Retinal pigment epithelial cell (primary cell): ENCODE data around the gene KCNE3.
"Not testable (repeated sequence)": the region's sequence is repeated elsewhere in the genome, so short reads cannot be mapped to it uniquely, and the experiment has no call there.

Source experiments
- DNase-seq: peaks from one replicate; pipeline ENCODE4 v3.0.0-alpha.2; 2010; ENCODE audit warnings: low read depth
- H3K4me3 ChIP-seq: 2 replicates; pipeline ENCODE4 v1.5.1; 2011; ENCODE audit warnings: mild to moderate bottlenecking, low read length, control low read depth, moderate library complexity
- CTCF ChIP-seq: conservative IDR thresholded peaks from 2 replicates; pipeline ENCODE4 v1.5.1; 2011; ENCODE audit warnings: low read depth, low read length, control low read depth, inconsistent platforms

Gene KCNE3

GRCh38 chr11:74429205-74429604 is 38.1 kb downstream of the KCNE3 start:
- TF ChIP-seq CTCF, result no peak

GRCh38 chr11:74427384-74427886 is 39.9 kb downstream of the KCNE3 start:
- no peak for TF ChIP-seq CTCF
- DNase-seq, result no peak
- H3K4me3 ChIP-seq, result no peak overlapping the region

More at GRCh38 chr11:74429205-74429604, 38.1 kb downstream of the KCNE3 start:
- no peak for DNase-seq
- H3K4me3 ChIP-seq, result no peak overlapping the region

GRCh38 chr11:74425100-74425499 is 42.2 kb downstream of the KCNE3 start:
- H3K4me3 ChIP-seq, result no peak overlapping the region
- TF ChIP-seq CTCF, result no peak
- DNase-seq, result no peak

GRCh38 chr11:74418509-74418895 is 48.8 kb downstream of the KCNE3 start:
- DNase-seq, result no peak
- TF ChIP-seq CTCF, result no peak

GRCh38 chr11:74417860-74418508 is 49.4 kb downstream of the KCNE3 start:
- DNase-seq, result no peak
- no peak overlapping the region for H3K4me3 ChIP-seq
- no peak for TF ChIP-seq CTCF

More at GRCh38 chr11:74418509-74418895, 48.8 kb downstream of the KCNE3 start:
- no peak overlapping the region for H3K4me3 ChIP-seq

GRCh38 chr11:74417379-74417804 is 50.0 kb downstream of the KCNE3 start:
- DNase-seq, result peak; percentile 22
- no peak overlapping the region for H3K4me3 ChIP-seq
- no peak for TF ChIP-seq CTCF

GRCh38 chr11:74416974-74417373 is 50.4 kb downstream of the KCNE3 start:
- H3K4me3 ChIP-seq, DNase-seq: not testable (repeated sequence)
